ENCODE measurements around the gene ASCC3.
A peak's percentile ranks its signal among the peaks of the same experiment; 100 is the strongest.
"Not testable (repeated sequence)": the region's sequence is repeated elsewhere in the genome, so short reads cannot be mapped to it uniquely, and the experiment has no call there.

Gene ASCC3

DNA sequence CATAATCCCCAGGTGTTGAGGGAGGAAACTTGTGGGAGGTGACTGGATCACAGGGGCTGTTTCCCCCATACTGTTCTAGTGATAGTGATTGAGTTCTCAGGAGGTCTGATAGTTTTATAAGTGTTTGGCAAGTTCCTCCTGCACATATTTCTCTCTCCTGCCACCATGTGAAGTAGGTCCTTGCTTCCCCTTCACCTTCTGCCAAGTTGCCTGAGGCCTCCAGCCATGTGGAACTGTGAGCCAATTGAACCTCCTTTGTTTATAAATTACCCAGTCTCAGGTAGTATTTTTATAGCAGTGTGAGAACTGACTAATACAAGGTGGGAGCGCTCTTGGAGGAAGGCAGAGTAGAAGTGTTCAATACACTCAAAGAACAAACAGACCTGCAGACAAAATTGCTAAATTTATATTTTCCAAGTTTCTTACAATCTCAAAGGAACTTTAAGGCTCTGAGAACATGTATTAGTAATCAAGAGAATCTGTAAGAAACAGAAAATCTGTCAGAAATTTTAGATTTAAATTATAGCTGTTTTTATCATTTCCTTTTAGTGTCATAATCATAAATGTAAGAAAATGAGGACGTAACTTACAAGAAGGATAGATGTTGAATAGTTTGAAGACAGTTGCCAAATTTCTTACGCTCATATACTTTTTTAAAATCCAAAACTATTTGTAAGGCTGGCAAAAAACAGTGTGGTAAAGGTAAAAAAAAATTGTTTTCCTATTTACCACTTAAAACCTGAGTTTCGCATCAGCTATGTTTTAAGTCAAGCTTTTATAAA lies 77.7 kb downstream of the ASCC3 start:
- no peak for DNase-seq (ENCODE audit: low spot score)

GRCh38 chr6:100801036-100801435 lies 80.1 kb downstream of the ASCC3 start:
- DNase-seq (ENCODE audit: low spot score), result no peak

DNA sequence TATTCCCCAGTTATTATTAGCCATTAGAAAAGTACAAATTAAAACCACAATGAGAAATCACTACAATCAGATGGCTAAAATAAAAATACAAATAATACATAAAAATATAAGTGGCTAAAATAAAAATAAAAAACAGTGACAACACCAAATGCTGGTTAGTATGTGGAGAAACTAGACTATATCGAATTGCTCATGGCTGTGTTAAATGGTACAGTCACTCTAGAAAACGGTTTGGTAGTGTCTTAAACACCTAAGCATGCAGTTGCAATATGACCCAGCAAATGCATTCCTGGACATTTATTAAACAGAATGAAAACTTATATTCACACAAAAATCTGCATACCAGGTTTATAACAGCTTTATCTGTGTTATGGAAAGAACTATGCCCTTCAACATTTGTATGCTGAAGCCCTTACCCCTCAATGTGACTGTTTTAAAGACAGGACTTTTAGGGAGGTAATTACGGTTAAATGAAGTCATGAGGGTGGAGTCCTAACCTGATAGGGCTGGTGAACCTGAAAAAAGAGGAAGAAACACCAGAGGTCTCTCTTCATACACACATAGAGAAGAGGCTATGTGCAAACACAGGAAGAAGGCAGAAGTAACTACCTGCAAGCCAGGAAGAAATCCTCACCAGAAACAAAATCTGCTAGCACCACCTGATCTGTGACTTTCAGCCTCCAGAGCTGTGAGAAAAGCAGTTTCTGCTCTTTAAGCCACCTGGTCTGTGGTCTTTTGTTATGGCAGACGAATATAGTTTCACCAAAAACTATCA lies 84.9 kb downstream of the ASCC3 start:
- DNase-seq (ENCODE audit: low spot score), result no peak

DNA sequence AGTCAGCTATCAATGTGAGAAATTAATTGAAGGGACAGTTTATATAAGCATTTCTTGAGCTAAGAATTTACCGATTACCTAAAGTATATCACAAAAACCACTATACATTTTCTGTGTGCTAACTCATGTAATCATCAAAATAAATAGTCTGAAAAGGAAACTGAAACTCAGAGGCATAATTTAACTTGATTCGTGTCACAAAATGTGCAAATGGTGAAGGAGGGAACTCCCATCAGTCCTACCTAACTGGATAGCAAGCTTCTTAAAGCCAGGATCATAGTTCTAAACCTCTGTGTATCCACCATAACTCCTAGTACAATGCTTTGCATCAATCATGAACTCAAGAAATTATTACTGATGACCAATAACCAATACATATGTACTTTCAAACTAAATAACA lies 91.0 kb downstream of the ASCC3 start:
- DNase-seq (ENCODE audit: low spot score), result no peak

DNA sequence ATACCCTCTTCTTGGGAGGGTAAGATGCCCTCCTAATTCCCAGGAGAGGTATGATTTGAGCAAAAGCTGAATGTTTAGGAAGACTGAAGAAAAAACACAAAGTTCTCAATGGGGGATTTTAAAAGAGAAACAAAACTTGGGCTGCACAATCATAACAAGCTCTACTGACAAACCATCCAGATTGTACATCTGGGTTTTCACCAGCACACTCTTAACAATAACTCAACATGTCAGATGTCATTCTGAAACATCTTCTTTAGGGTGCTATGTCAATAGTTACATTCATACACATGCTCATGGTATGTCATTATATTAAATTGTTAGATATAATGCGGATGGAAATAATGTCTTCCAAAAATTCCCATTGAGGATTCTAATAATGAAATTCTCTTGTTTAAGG lies 95.1 kb downstream of the ASCC3 start:
- DNase-seq (ENCODE audit: low spot score), result no peak

GRCh38 chr6:100780648-100781047 lies 100.5 kb downstream of the ASCC3 start:
- no peak for DNase-seq (ENCODE audit: low spot score)

- DNase-seq (ENCODE audit: low spot score), result peak; percentile 2
Observed at GRCh38 chr6:100775667-100776066, 105.5 kb downstream of the ASCC3 start.

GRCh38 chr6:100774681-100775080 lies 106.4 kb downstream of the ASCC3 start:
- no peak for DNase-seq (ENCODE audit: low spot score)

- DNase-seq (ENCODE audit: low spot score), result no peak
Observed at GRCh38 chr6:100768816-100769351, 112.2 kb downstream of the ASCC3 start.

DNA sequence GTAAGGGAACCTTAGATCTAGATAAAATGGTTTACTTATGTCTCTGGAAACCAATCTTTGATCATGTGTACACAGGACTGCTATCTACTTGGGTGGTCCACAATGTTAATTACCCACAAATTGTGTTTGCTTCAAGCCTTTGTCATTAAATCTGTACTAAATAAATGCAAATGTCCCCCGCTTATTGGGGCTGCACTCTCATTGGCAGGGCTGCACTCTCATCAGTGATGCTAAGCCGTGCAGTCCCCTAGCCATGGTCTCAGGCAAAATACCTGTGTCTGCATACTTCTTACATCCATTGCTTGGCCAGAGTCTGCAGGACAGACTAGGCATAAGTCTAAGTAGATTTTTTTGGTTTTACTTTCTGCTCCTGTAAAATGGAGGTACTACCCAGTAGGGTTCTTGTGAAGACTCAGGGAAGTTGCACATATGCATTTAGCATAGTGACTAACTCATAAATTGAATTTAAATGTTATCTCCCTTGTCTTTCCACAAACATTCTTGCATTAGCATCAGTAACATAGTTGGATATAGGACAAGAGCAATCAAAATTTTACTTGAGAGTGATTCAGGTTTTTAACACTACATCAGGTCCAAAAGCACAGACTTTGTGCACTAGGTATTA lies 117.4 kb downstream of the ASCC3 start:
- DNase-seq (ENCODE audit: low spot score), result no peak

DNA sequence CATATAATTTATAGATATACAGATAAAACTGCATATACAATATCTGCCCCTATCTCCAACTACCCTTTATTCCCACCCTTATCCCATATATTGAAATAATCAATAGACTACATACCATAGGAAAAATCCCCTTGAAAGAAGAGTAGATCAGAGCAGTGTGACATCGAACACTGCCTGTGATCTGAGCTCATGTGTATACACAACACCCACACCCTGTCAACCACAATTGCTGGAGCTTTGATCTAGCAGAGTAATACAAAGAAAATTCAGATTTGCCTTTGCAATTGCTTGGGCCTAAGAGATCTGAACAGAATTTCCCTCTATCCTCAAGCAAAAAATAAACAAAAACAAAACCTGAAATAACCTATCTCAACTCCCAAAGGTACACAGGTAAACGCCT lies 119.3 kb downstream of the ASCC3 start:
- no peak for DNase-seq (ENCODE audit: low spot score)

- not testable (repeated sequence) for DNase-seq (ENCODE audit: low spot score)
Observed at GRCh38 chr6:100758386-100758785, 122.7 kb downstream of the ASCC3 start.

GRCh38 chr6:100753421-100753820 lies 127.7 kb downstream of the ASCC3 start:
- DNase-seq (ENCODE audit: low spot score), result no peak

DNA sequence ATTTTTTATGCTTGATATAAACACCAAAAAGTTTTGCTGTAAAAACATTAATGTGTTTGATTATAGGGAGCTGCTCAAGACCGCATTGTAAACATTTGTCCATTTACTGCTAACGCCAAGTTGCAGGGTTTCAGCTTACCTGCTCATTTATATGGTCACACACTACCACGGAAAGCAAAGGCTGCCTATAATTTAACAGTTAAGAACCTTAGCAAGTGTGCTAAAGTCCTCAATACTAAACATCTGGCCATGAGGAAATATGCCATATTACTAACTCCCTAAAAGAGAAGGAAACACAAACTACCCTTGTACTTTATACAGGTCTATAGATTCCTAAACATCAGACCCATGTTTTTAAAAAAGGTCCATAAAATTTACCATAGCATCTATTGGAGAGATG lies 129.5 kb downstream of the ASCC3 start:
- no peak for DNase-seq (ENCODE audit: low spot score)

DNA sequence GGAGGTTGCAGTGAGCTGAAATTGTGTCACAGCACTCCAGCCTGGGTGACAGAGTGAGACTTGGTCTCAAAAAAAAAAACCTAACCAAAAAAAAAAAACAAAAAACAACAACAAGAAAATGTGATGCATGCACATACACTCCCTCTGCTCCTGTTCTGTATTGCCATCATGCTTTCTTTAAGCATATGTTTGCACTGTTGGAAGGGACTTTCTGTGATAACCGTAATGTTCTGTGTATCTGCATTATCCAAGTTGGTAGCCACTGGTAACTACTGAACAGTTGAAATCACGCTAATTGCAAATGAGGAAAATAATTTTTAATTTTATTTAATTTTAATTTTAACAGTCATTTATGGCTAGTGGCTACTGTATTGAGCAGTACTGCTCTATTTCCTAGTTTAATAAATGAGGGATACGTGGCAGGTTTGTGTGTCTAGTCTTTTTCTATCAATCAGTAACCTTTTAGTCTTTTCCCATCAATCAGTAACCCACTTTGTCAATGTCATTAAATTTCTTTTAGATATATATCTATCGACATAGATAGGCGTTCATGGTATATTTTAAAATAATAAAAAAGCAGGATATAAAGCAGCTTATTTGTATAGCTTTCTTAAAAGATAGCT lies 135.6 kb downstream of the ASCC3 start:
- no peak for DNase-seq (ENCODE audit: low spot score)

DNA sequence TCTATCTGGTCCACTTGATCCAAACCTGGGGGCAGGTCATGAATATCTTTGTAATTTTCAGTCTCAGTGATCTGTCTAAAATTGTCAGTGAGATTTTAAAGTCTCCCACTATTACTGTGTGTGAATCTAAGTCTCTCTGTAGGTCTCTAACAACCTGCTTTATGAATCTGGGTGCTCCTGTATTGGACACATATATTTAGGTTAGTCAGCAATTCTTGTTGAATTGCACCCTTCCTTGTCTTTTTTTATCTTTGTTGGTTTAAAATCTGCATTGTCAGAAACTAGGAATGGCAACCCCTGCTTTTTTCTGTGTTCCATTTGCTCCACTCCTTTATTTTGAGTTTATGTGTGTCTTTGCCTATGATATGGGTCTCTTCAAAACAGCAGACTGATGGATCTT lies 140.7 kb downstream of the ASCC3 start:
- DNase-seq (ENCODE audit: low spot score), result no peak

- not testable (repeated sequence) for DNase-seq (ENCODE audit: low spot score)
Observed at GRCh38 chr6:100737720-100738119, 143.4 kb downstream of the ASCC3 start.

- no peak for DNase-seq (ENCODE audit: low spot score)
Observed at GRCh38 chr6:100731411-100731810, 149.7 kb downstream of the ASCC3 start.

DNA sequence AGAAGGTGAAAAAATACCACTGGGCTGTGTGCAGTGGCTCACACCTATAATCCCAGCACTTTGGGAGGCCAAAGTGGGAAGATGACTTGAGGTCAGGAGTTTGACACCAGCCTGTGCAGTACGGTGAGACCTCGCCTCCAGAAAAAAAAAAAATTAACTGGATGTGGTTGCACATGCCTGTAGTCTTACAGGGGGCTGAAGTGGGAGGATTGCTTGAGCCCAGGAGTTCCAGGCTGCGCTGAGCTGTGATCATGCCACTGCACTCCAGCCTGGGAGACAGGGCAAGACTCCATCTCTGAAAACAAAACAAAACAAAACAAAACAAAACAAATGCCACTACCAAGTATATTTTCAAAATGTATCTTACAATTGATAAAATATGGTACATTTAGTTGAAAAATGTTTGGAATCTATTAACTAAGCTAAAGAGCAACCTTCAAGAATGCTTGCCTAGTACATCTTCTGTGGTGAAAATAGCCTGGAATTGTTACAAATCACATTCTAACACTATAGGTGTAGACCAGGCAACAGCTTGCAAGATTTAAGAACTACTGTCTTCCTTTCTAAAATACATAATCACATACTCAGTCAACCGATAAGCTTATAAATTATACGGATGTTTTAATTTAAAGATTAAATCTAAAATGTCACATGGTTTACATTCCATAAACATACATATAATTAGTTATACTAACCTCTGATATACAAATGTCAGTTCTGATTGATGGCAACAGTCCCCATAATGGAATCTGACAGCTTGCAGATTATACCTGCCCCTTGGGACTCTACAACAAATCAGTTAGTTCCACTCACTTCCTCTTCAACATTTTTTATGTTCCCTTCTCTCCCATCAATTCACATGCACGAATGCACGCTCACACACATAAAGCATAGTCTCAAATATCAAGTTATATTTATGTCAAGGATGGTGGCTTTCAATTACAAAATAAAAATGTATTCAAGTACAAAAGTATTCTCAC lies 150.8 kb downstream of the ASCC3 start:
- no peak for DNase-seq (ENCODE audit: low spot score)

GRCh38 chr6:100726666-100727065 lies 154.5 kb downstream of the ASCC3 start:
- peak; percentile 8 for DNase-seq (ENCODE audit: low spot score)

DNA sequence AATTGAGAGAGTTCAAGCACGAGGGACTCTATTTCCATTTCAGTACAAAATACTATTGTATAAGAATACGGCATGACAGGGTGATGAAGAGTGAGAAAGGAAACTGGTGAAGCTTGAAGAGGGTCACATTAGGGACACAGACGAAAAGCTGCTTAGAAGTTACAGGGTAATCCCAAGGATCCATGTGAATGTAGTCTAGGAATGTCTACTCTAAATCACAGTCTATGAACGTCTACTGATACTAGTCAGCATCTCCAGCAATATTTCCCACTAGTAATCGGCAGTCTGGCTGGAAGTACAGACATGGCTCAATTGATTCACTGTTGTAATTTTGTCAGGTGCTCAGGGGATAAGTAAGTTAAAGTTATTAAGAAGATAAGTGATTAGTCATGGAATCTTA lies 156.4 kb downstream of the ASCC3 start:
- DNase-seq (ENCODE audit: low spot score), result no peak
